Ureter (tissue), 1 donor: ENCODE measurements around the gene MATN4. TPM values are rescaled to one million over a fixed set of nuclear protein-coding genes. Genes with fewer than 3 reads are reported as not detected.

Experiments used
- DNase-seq: peaks from one replicate; pipeline ENCODE4 v3.0.0-alpha.2; 2020; ENCODE audit warnings: low spot score
- total RNA-seq: library from RNA; stranded (reverse); gene quantifications from one replicate; pipeline ENCODE4 v1.2.4, GENCODE V29; 2023
- donor health status: DM: yes; HTN: yes; CAD: no.

Gene MATN4
- total RNA-seq, 1 donor from 2014 or later = not detected

GRCh38 chr20:45248609-45249008, 59.5 kb downstream of the MATN4 start:
- no peak for DNase-seq

- DNase-seq = no peak
Observed at GRCh38 chr20:45247865-45248264, 60.2 kb downstream of the MATN4 start.

GRCh38 chr20:45246109-45246508, 62.0 kb downstream of the MATN4 start:
- no peak for DNase-seq

Other genes starting within 250 kb of the MATN4 start
- 0.86 TPM for gene KCNS1, start 207.2 kb downstream of the MATN4 start, total RNA-seq
- gene WFDC5, start 193.1 kb downstream of the MATN4 start, total RNA-seq = 0.78 TPM
- not detected for gene WFDC12, start 183.8 kb downstream of the MATN4 start, total RNA-seq
- 1.7 TPM for gene PI3, start 133.4 kb downstream of the MATN4 start, total RNA-seq
- gene SEMG1, start 101.3 kb downstream of the MATN4 start, total RNA-seq = not detected
- not detected for gene SEMG2, start 86.9 kb downstream of the MATN4 start, total RNA-seq
- gene SLPI, start 53.7 kb downstream of the MATN4 start, total RNA-seq = 301 TPM
- not detected for gene RBPJL, start 1.5 kb downstream of the MATN4 start, total RNA-seq
- 215 TPM for gene SDC4, start 40.1 kb upstream of the MATN4 start, total RNA-seq
- gene SYS1, start 54.9 kb upstream of the MATN4 start, total RNA-seq = 28.8 TPM
- 1.2 TPM for gene TP53TG5, start 70.0 kb upstream of the MATN4 start, total RNA-seq
- gene DBNDD2, start 100.0 kb upstream of the MATN4 start, total RNA-seq = 63.0 TPM
- gene PIGT, start 107.8 kb upstream of the MATN4 start, total RNA-seq = 94.3 TPM
- 244 TPM for gene WFDC2, start 161.5 kb upstream of the MATN4 start, total RNA-seq
- not detected for gene SPINT3, start 207.3 kb upstream of the MATN4 start, total RNA-seq
- gene WFDC6, start 231.2 kb upstream of the MATN4 start, total RNA-seq = not detected
- gene EPPIN, start 239.1 kb upstream of the MATN4 start, total RNA-seq = not detected